Hematopoietic multipotent progenitor cell treated with erythropoietin and hydrocortisone succinate and interleukin-3 and kit ligand, for 15 days (in vitro differentiated cells): ENCODE measurements around the gene TMEM81.

Source experiments
- DNase-seq: peaks from one replicate; pipeline ENCODE4 v3.0.0-alpha.2; 2015; ENCODE audit warnings: low spot score

Gene TMEM81

DNA sequence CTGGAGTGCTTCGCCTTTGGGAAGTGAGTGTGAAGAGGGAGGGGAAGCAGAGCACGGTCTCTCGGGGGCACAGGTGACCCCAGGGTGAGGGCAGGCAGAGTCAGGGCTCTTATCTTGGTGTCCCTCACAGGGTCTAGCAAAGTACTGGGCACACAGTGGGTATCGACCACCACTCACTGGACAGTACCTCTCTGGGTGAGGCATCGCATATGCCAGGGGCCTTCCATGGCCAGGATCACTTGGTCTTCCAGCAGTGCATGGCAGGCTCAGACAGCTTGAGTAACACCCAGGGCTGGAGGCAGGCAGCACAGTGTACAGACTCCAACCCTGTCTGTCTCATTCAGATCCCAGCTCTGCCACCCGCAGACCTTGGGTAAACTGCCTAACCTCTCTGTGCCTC lies 24.6 kb downstream of the TMEM81 start:
- no peak for DNase-seq

DNA sequence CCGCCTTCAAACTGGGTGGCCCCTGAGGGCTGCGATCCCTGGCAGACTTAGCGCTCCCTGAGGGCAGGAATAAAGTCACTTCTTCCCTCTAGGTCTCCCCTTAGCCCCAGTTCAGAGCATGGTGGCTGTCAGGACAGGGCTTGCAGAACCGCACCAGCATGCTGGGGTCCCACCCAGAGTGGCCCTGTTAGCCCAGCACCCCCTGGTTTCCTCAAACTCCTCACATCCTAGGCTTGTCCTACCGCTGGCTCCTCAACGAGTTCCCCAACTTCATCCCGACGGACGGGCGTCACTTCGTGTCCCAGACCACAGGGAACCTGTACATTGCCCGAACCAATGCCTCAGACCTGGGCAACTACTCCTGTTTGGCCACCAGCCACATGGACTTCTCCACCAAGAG lies 25.4 kb downstream of the TMEM81 start:
- no peak for DNase-seq

DNA sequence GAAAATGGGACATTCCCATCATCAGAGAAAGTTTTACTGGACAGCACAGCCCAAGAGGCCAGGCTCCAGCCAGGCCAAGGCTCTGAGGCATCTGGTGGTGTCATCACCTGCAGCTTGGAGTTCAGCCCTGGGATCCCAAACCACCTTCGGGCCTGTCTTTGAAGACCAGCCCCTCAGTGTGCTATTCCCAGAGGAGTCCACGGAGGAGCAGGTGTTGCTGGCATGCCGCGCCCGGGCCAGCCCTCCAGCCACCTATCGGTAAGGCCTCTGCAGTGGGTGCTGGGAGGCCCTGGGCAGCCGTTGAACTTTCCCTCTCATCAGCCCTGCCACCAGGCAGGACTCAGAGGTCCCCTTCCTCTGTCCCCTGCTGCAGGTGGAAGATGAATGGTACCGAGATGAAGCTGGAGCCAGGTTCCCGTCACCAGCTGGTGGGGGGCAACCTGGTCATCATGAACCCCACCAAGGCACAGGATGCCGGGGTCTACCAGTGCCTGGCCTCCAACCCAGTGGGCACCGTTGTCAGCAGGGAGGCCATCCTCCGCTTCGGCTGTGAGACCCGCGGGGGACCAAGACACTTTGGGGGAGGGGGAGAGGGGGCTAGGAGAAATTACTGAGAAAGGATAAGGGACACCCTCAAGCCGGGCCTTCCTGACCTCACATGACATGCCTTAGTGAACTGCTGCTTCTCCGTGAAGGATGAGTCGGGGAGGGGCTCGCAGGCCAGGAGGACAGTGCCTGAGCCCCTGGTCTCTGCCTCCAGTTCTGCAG lies 26.3 kb downstream of the TMEM81 start:
- no peak for DNase-seq

DNA sequence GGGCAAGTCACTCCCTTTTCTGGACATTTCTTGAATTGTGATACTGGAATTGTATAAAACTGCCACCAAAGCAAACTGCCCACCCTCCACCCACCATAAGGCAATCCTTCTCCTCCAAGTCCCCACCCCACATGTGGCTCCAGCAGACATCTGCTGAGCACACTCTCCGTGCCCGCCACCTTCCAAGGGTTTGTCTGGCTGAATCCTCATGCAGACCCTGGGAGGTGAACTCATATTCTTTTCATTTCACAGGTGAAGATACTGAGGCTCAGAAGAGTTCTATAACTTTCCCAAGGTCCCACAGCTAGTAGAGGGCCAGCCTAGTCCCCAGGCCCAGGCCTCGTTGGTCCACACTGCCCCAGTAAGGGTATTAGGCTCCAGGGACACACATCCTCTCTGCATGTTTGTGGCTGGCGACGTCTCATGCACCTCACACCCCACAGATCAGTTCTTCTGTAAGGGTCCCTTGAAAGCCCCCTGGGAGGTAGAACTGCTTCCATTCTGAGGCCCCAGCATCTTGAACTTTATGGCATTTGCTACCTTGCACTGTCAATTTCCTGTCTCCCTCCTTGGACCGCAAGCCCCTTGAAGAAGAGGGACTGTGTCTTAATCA lies 27.2 kb downstream of the TMEM81 start:
- no peak for DNase-seq

DNA sequence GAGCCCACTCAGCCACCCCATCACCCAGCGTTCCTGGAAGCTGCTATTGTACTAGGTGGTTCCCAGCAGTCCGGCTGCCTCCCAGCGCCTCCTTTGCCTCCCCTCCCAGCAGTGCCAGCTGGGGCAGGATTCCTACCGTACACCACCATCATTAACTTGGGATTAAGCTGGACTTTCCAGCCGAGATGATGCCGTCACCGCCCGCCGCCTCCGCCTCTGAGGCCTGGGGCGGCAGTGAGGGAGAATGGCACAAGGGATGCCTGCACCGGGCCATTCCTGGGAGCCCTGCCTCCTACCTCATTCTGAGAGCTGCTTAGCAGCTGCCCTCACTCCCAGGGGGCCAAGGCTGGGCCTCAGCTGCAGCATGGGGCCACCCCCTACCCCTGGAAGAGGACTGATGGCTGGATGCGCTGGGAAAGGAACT lies 28.1 kb downstream of the TMEM81 start:
- no peak for DNase-seq

DNA sequence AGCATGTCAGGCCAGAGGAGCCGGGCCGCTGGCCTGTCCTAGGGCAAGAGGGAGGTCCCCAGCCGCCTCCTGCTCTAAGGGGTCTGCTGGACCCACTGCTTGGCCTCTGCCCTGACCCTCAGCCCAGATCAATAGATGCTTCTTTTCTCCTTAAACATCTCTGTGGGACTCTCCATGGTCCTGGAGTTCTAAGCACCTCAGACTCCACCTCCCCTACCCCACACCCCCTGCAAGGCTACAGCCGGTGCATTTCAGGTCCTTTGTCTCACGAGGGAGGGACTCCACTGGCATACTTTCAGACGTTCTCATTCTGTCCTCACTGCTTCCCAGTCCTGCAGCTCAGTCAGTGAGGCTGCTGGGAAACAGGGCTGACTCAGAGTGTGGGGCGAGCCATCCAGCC lies 30.2 kb downstream of the TMEM81 start:
- DNase-seq: no peak

DNA sequence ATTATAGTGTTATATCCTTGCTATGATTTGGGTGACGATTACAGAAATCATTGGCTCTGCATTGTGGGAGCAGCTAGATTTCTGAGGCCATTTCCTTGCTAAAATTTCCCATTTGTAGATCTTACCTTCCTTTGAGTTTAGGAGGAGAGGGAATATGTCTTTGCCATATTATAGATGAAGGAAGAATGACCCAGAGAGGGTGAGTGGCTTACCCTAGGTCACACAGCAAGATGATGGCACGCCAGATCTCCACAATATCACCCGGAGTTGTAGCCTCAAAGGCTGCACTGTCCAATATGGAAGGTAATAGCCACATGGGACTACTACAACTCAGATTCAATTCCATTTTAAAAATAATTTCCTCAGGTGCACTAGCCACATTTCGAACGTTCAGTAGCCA lies 31.0 kb downstream of the TMEM81 start:
- DNase-seq: no peak

DNA sequence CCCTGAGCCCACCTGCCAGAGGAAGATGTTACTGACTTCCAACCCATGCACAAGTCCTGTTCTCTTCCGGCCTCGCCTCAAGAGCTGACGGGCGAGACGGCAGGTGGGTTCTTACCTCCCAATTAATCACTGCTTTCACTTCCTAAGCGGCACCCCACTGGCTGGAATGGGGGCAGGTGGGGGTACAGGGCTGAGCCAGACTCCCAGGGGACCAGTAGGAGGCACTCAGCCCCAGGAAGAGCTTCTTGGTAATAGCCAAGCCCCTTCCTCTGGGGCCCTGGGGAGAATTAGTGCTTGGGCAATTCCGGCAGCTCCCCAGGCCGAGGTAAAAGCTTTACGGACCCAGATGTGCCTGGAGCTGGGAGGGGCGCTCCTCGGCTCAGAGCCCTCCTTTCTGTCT lies 31.6 kb downstream of the TMEM81 start:
- no peak for DNase-seq

DNA sequence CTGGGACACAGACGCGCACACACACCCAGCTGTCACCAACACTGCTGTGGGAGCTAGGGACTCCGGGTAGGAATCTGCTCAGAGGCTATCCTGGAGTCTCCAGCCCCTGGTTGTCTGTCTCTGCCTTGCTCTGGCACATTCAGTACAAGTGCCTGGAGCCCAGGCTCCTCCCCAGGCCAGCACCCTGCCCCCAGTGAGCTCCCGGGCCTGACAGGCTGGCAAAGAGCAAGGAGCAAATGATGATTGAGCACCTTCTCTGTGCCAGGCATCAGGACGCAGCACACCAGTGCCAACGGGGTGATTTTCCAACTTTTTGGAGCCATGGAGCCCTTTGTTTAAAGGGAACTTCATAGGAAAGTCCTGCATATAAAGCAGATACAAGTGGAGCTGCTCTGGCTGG lies 34.8 kb downstream of the TMEM81 start:
- DNase-seq: no peak

DNA sequence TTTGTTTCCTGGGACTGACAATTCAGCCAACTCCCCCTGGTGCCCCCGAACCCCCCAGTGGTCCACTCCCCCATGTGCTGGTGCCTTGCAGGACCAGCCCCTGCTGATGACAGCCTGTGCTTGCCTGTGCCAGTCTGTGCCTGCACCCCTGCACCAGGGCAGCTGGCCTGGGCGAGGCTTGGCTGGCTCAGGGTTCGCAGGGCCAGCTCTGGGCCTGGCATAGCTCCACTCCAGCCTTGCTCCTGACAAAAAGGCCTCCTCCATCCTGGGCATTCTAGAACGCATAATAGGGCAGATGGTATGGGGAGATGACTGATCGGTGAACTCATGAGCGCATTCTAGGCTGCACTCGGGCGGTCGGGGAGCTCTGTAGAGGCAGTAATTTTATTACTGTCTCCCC lies 35.9 kb downstream of the TMEM81 start:
- DNase-seq: no peak

DNA sequence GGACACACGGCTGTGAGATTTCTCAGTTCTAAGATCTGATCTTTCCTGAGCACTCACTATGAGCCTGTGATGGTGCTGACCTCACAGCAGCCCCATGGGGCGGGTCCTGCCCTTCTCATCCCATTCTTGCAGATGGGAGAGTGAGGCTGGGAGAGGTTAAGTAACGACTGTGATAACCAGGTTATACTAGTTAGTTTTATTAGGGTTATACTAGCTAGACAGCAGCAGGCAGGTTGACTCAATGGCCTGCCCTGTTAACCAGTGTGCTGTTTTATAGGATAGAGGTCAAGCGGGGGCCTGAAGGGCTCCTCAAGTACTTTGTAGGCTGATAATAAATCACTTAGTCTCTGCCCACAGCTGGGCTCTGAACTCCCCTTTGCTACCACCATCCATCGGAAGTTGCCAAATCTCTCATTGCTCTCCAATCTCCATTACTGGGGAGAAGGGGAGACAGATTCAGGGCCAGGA lies 36.5 kb downstream of the TMEM81 start:
- DNase-seq: no peak

DNA sequence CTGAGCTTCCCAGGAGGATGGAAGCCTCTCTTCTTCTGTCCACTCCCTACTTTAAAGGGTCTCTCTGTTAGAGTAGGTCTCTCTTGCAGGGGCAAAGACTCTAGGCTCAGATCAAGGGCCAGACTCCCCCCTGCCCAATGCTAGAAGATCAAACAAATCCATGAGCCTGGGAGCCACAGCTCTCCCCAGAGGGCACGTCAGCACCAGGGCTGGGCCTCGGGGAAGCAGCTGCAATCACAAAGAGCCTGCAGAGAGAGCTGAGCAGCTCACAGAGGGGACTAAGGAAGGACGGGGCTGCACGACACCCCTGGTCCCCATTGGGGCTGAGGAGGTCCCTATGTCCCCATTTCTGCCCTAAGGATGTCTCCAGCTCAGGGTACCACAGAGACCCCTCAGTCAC lies 37.4 kb downstream of the TMEM81 start:
- DNase-seq: no peak

DNA sequence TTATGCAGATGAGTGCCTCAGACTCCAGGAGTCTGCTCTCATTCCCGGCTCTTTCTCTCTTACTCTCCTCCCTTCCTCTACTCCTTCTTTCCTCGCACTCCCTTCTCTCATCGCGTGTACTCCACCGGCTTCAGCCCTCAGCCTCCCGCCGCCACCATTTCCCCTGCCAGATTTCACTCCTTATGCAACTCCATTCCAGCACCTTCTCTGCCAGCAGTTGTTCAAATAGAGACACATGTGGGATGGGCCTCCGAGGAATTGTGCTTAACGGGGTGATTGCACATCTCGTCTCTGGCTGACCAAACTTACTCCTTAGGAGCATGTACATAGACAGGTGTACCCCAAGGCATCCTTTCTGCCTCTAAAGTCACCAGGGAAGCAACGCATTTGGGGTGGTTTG lies 39.1 kb downstream of the TMEM81 start:
- DNase-seq: no peak

DNA sequence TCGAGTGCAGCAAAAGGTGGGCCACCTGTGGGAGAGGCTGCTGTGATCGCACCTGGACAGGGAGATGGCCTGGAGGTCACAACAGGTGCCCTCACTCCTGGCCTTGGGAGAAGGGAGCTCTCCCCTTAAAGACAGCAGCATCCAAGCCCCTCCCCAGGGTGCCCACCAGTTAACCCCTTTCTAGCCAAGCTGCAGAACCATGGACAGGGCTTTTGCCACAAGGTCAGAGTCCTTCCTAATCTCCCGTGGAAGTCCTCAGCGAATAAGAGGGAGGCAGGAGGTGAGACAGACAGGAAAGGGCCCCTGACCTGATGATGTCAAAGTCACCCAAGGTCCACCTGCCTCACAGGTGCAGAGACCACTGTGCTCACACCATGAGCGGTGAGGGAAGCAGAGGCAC lies 39.5 kb downstream of the TMEM81 start:
- no peak for DNase-seq

DNA sequence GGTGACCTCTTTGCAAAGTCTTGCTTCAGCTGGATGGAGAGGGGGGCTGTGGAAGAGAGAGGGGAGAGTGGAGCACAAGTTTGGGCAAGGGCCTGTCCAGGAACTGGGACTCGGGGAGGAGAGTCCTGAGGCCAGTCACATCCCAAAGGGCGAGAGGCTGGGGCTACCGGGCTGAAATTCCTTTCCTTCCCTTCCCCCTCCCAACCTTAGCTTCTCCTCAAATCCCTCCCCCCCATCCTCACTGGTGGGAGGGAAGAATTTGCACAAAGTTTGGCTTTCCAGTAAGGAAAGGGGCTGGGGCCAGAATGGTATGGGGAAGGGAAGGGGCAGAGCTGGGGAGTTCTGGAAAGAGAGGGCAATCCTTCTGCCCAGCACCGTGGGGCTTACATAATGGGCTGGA lies 40.4 kb downstream of the TMEM81 start:
- DNase-seq: no peak

DNA sequence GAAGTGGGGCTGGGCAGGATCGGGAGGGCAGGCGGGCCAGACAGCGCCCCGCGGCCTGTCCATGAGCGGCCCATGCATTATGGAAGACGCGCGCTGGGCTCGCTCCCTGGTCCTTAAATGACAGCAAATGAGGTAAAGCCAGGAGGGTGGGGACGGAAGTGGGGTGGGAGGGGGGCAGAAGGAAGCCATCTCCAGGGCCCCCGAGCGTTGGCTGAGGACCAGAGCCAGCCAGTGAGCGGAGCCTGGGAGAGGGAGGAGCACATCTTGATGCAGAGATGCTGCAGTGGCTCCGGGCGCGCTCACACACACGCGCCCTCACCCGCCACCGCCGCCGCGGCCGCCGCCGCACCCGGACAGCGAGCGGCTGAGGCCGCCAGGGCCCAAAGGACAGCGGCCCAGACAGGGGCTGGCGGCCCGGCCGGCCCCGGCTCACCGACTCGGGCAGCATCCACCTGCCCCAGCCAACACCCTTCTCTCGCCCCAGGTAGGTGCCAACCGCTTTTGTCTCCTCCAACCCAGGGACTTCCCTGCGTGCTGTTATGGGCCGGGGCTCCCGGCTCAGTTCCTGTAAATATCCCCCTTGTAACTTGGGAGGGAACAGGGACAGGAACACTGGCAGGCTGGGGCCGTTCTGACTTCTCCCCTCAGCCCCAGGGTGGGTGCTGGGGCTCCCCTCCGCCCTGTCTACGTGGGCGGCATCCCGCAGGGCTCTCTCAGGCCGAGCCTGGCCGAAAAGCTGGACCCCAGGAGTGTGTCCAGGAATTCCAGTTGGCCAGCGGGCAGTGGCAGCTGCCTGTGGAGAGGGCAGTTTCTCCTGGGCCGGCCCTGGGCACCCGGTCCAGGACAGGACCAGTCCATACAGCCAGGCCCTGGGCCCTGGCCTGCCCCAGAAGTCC lies 41.1 kb downstream of the TMEM81 start, which contains the start of gene CNTN2:
Gene CNTN2, plus strand, starts transcription at position 302 of the 896 bp plus-strand sequence. CDS start 9,974 bp downstream, outside the sequence.
- no peak for DNase-seq

DNA sequence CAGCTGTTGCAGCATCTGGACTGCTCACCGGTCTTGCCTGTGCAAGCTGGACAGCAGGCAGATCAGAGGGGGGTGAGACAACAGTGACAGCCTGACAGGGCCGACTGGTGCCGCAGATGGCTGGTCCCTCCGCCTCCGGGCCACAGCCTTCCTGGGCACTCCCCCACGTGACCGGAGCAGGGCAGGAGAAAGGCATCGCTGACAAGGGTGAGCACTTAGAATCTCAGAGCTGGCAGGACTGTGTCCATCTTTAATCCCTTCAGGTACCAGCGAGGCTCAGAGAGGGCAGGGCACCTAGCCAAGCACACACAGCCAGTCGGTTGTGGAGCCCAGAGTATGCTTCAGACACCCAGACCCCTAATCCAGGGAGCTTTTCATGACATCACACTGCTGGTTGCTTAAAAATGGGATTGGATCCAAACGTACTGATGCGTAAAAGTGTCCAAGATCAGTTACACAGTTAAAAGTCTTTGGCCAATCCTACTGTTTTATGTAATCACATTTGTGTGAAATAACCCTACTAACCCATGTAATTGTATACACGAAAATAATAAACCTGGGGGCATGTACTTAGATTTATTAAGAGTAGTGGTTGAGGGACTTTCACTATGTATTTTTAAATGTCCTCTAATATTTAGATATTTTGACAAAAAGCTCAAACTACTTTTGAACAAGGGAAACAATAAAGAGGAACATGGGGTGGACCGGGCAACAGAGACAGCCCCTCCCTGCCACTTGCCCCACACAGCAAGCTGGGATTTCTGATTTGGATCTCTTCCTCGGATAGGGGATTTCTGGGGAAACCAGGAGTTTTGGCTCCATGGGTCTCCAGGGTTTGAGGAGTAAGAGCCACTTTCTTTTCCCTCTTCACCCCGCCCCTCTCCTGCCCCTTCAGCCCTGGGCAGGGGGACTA lies 42.0 kb downstream of the TMEM81 start:
- DNase-seq: no peak

DNA sequence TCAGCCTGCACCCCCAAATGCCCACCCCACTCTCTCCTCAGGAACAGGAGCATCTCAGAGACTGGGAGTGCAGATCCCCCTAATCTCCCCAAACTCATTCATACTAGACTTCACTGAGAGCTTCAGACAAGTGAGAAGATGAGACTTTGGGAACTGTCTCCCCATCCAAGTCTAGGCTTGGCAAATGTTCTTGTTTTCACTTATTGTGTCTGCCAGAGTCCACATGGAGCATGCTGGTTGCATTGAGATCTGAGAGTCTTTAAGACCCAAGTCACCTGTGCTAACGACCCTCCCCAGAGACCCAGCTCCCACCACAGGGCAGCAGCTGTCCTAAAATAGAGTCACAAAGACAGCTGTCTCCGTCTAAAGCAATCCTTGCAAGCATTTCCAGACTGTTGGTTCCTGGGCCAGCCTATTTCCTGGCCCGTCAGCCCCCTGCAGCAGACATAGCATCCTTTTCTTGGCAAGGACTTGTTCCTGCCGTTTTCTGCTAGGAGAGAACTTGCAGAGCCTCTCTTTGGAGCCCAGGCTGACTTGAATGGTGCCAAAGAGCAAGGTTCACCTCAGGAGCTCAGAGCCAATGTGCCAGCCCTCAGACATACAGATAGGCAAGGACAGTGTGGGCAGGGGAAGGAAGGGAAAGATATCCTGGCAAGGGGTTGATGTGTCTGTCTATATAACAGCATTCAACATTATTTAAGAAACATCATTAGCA lies 43.1 kb downstream of the TMEM81 start:
- no peak for DNase-seq

DNA sequence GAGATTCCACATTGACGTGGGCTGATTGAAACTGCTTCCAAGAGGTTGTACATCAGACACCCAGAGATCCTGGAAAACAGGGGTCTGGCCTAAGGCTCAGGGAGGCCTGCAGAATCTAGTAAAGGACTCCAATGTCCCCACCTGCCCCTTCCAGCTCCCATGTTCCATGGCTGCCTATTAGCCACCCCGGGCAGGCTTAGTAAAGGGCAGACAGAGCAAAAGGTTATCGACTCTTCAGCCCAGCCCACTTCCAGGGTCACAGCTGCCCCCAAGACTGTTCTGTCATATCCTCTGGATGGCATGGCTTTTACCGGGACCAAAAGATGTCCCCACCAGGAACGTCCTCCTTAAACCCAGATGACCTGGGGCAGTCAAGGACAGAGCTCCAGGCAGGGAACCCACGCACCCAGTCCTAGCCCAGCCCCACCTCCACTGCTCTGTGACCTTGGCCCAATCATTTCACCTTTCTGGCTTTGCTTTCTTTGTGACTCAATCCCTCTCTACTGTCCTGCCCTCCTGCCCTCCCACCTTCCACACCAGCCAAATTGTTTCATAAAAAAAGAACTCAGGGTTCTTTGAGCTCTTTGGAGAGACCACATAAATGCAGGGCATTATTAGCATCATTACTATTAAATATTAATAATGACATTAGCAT lies 46.0 kb downstream of the TMEM81 start:
- DNase-seq: no peak

DNA sequence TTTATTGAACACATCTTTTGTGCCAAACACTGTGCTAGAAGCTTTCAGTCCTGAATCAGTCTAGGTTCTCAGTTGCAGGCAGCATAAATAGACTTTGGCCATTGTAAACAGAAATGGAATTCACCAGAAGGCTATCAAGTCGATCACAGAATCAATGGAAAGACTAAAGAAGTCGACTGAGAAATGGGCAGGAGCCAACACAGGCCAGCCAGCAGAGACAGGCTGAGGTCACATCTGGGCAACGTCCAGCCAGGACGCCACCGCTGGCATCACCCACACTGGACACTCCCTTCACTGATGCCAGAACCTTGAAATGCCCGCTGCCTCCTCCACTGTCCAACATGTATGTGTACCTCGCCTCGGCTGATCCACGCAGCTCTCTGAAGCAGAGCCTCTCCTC lies 46.7 kb downstream of the TMEM81 start:
- DNase-seq: no peak
